GM12878 (cell line): ENCODE results near the gene RPS10. TPM values are rescaled to one million over a fixed set of nuclear protein-coding genes. Genes with fewer than 3 reads are reported as not detected.

Source experiments
- ATAC-seq: fragments of 200-7000 bp; cut with Tn5 transposase; 3 replicates; pipeline ENCODE4 v1.9.1; 2020; ENCODE audit warnings: mild to moderate bottlenecking, moderate library complexity
- BruUV-seq: library from RNA; stranded (reverse); fragments of 400-500 nt; replicated peaks from 2 replicates; lab custom pipeline; 2021; lab: Mats Ljungman, UMichigan
- CTCF ChIA-PET: fragments of 300-600 bp; sonication (Branson Sonifier 250); formaldehyde crosslinking; extraction: SDS; loops from one replicate; lab custom pipeline; 2021; ENCODE audit warnings: inconsistent platforms; lab: Yijun Ruan, JAX
- POLR2A ChIA-PET: fragments of 350-600 bp; formaldehyde crosslinking; extraction: SDS; loops from one replicate; lab custom pipeline; 2021; ENCODE audit warnings: inconsistent platforms; lab: Charles Lee
- RAD21 ChIA-PET: fragments of 300-600 bp; sonication (Branson Sonifier 250); formaldehyde crosslinking; loops from one replicate; lab custom pipeline; 2023; ENCODE audit warnings: antibody characterized with exemption; ENCODE audit not compliant: unreplicated experiment; lab: Charles Lee
- SMC1A ChIA-PET: fragments of 300-600 bp; sonication (Branson Sonifier 250); formaldehyde crosslinking; loops from one replicate; lab custom pipeline; 2023; ENCODE audit not compliant: unreplicated experiment, uncharacterized antibody; lab: Charles Lee
- DNase-seq: peaks from one replicate; pipeline ENCODE4 v3.0.0-alpha.2; 2011; ENCODE audit warnings: low read depth, low spot score
- FAIRE-seq: peaks from 3 replicates; lab custom pipeline; 2011; peaks lifted over from hg19 to GRCh38; lab: Jason Lieb, UNC
- H2AFZ ChIP-seq: 2 replicates; pipeline ENCODE4 v1.6.0; 2011; ENCODE audit warnings: low read depth, low read length, control low read depth; ENCODE audit not compliant: control insufficient read depth
- H3K27ac ChIP-seq: 2 replicates; pipeline ENCODE4 v1.5.1; 2011; ENCODE audit warnings: control low read depth; ENCODE audit not compliant: control insufficient read depth, insufficient read depth
- H3K27me3 ChIP-seq, 2 experiments: replicated peaks in 1 of 2; 2 replicates each; pipeline versions ENCODE4 v1.6.0 to v1.6.1; 2011; ENCODE audit warnings: low read length in 1 of 2; ENCODE audit not compliant: control insufficient read depth in 2 of 2, insufficient read depth in 2 of 2
- H3K36me3 ChIP-seq, 2 experiments: 2 replicates each; pipeline ENCODE4 v1.5.1; 2011; ENCODE audit warnings: low read length in 1 of 2; ENCODE audit not compliant: control insufficient read depth in 2 of 2, insufficient read depth in 2 of 2
- H3K4me1 ChIP-seq: 2 replicates; pipeline ENCODE4 v1.6.1; 2011; ENCODE audit warnings: mild to moderate bottlenecking, low read length, moderate library complexity, mixed read lengths; ENCODE audit not compliant: control insufficient read depth, insufficient read depth
- H3K4me2 ChIP-seq: 2 replicates; pipeline ENCODE4 v1.6.0; 2011; ENCODE audit warnings: control low read depth; ENCODE audit not compliant: control insufficient read depth, insufficient read depth
- H3K4me3 ChIP-seq: fragments of 200-600 bp; sonication (generic); 2 replicates; pipeline ENCODE4 v1.5.1; 2016
- H3K79me2 ChIP-seq: 2 replicates; pipeline ENCODE4 v1.6.0; 2011; ENCODE audit warnings: low read length; ENCODE audit not compliant: control insufficient read depth, insufficient read depth
- H3K9ac ChIP-seq: 2 replicates; pipeline ENCODE4 v1.8.0; 2011; ENCODE audit warnings: low read length, control low read depth, mixed read lengths; ENCODE audit not compliant: control insufficient read depth, insufficient read depth
- H3K9me3 ChIP-seq: replicated peaks from 3 replicates; pipeline ENCODE4 v1.5.1; 2011; ENCODE audit warnings: mild to moderate bottlenecking, low read length; ENCODE audit not compliant: control insufficient read depth, insufficient read depth
- H4K20me1 ChIP-seq: 2 replicates; pipeline ENCODE4 v1.6.0; 2011; ENCODE audit not compliant: control insufficient read depth, insufficient read depth
- BCL11A ChIP-seq: IDR thresholded peaks from 2 replicates; pipeline ENCODE4 v1.6.1; 2011; ENCODE audit warnings: low read depth, low read length
- CBFB ChIP-seq: IDR thresholded peaks from 2 replicates; pipeline ENCODE4 v1.6.1; 2016; ENCODE audit warnings: antibody characterized with exemption, low read depth
- CEBPB ChIP-seq, 2 experiments: fragments of 150-350 bp in 1 of 2; IDR thresholded peaks; 2 replicates each; pipeline ENCODE4 v1.6.1; 2012 to 2014; ENCODE audit warnings: low read depth in 2 of 2, low read length in 2 of 2, borderline replicate concordance in 1 of 2, inconsistent platforms in 1 of 2
- HDAC6 ChIP-seq: fragments of 200-600 bp; sonication (generic); IDR thresholded peaks from one replicate; pipeline ENCODE4 v1.8.0; 2017; ENCODE audit warnings: antibody characterized with exemption; ENCODE audit not compliant: unreplicated experiment
- HDGF ChIP-seq: fragments of 450-650 bp; IDR thresholded peaks from 2 replicates; pipeline ENCODE4 v1.6.1; 2016; ENCODE audit warnings: antibody characterized with exemption
- NBN ChIP-seq: fragments of 450-650 bp; IDR thresholded peaks from 2 replicates; pipeline ENCODE4 v1.6.1; 2016
- NFIC ChIP-seq: IDR thresholded peaks from 2 replicates; pipeline ENCODE4 v1.6.1; 2012; ENCODE audit warnings: low read depth, mild to moderate bottlenecking, inconsistent platforms, low read length, moderate library complexity
- NR2C1 ChIP-seq: fragments of 450-650 bp; IDR thresholded peaks from 2 replicates; pipeline ENCODE4 v1.6.1; 2017; ENCODE audit warnings: antibody characterized with exemption, mild to moderate bottlenecking, moderate library complexity
- PML ChIP-seq: IDR thresholded peaks from 2 replicates; pipeline ENCODE4 v1.6.1; 2012; ENCODE audit warnings: low read length, inconsistent platforms
- RBBP5 ChIP-seq: fragments of 200-600 bp; sonication (generic); conservative IDR thresholded peaks from 2 replicates; pipeline ENCODE4 v1.6.1; 2016
- SMARCA5 ChIP-seq: fragments of 450-650 bp; IDR thresholded peaks from 2 replicates; pipeline ENCODE4 v1.6.1; 2017; ENCODE audit warnings: mild to moderate bottlenecking
- TCF3 ChIP-seq: IDR thresholded peaks from 2 replicates; pipeline ENCODE4 v1.6.1; 2012; ENCODE audit warnings: low read depth, mild to moderate bottlenecking, low read length, borderline replicate concordance; ENCODE audit not compliant: insufficient read depth
- WGBS: methylation state at CpG from one replicate; pipeline ENCODE4 v1.1.6; 2016; ENCODE audit warnings: low lambda C conversion rate; ENCODE audit not compliant: insufficient replicate concordance, insufficient coverage; ENCODE audit errors: missing lambda C conversion rate; 5-methylcytosine and 5-hydroxymethylcytosine counted together
- in situ Hi-C: fragments of 300-500 bp; cut with MboI; formaldehyde crosslinking; loops from 9 replicates; pipeline ENCODE4 v1.14.3; 2018; ENCODE audit warnings: mixed read lengths
- intact Hi-C: fragments of 100-400 bp; cut with micrococcal nuclease; formaldehyde crosslinking; loops from one replicate; pipeline ENCODE4 v1.14.2; 2022; ENCODE audit not compliant: unreplicated experiment
- polyA plus RNA-seq, 11 experiments: library from polyadenylated mRNA; depleted of rRNA in 4 of 11; unstranded in 6 of 11; stranded (reverse) in 5 of 11; fragments of >200 nt; fragmentation: Nextera tagmentation in 4 of 11; fragmentation: Illumina TruSeq in 1 of 11; extraction: Ambion mirVana in 4 of 11; extraction: Trizol in 1 of 11; gene quantifications; 1 replicate in 1 of 11; 2 replicates in 10 of 11; pipeline versions ENCODE4 v1.2.1 to v1.2.3, GENCODE V29; 2011 to 2016; ENCODE audit warnings: inconsistent platforms in 2 of 11, missing spikeins in 2 of 11, low read depth in 1 of 11
- total RNA-seq, 4 experiments: library from RNA; depleted of rRNA in 3 of 4; stranded (reverse); fragments of >200 nt in 3 of 4; fragmentation: Illumina TruSeq in 1 of 4; extraction: Trizol in 1 of 4; gene quantifications; 2 replicates each; pipeline versions ENCODE4 v1.2.1 to v1.2.3, GENCODE V29; 2013 to 2021
- TF ChIP-seq, protein P1 (sequence below): IDR thresholded peaks from 2 replicates; pipeline ENCODE4 v1.6.1; 2011; ENCODE audit warnings: mild to moderate bottlenecking, low read depth, low read length, moderate library complexity; ENCODE audit not compliant: insufficient replicate concordance
- TF ChIP-seq, protein P2 (sequence below): IDR thresholded peaks from 2 replicates; pipeline ENCODE4 v1.6.1; 2012; ENCODE audit warnings: low read depth, low read length, improper control_type of control experiment

RPS10 gene
- total and polyA plus RNA-seq, 10 of the 15 experiments (the other 5 are each of a cell fraction or from before 2014, with no cell fraction given): 1,546 to 3,970 (median 2,813) TPM

DNA sequence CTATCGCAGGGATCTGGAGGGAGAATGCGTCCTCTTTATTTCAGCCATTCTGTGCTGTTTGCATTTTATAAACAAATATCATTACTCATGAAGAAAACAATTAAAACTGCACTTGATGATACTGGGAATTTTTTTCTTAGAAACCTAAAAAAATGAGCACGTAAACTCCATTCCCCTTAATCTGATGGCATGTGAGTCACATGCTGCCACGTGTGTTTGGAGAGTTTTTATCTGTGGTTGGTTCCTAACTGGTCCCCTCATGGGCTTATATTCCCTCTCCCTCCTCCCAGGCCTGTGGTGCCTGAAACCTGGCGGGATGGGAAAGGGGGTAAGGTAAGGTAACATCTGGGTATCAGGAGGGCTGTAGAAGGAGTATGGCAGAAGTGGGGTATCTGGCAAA is 46.6 kb upstream of the RPS10 start:
- ChIA-PET CTCF (interaction anchor here (1.9 kb wide), 1 partner anchor 12 kb away, joined by 6 read pairs; no protein-coding TSS in a partner anchor), POLR2A (interaction anchor here (0.5 kb wide), 1 partner anchor 11 kb away, joined by 3 read pairs; no protein-coding TSS in a partner anchor), SMC1A (interaction anchor here (0.6 to 1.1 kb wide), 2 partner anchors 17 to 695 kb away, joined by 3 read pairs; no protein-coding TSS in a partner anchor), RAD21 (interaction anchor here (1.4 to 2.5 kb wide), 2 partner anchors 12 to 15 kb away, joined by 6 to 8 read pairs; no protein-coding TSS in a partner anchor)
- DNase-seq (no peak), ATAC-seq (no peak), FAIRE-seq (no peak)
- no peaks in the 10 kb centered on the region for H3K36me3 ChIP-seq
- no peaks in the 10 kb centered on the region for H4K20me1 ChIP-seq
- no peak overlapping the region for H3K9ac ChIP-seq
- H3K4me1 ChIP-seq: peaks cover 13% of the 10 kb centered on the region
- intact Hi-C loops (no loop called here), in situ Hi-C loops (no loop called here)
- H2AFZ ChIP-seq: no peak overlapping the region
- H3K4me3 ChIP-seq: no peak overlapping the region
- no peak overlapping the region for H3K27ac ChIP-seq
- H3K9me3 ChIP-seq: no peaks in the 10 kb centered on the region
- no peak for TF ChIP-seq NR2C1
- TF ChIP-seq CEBPB (IDR thresholded peaks at IDR 0.05; ENCODE audit: borderline replicate concordance in 1 of 2, low read depth in 2 of 2, low read length in 2 of 2): no peak
- H3K79me2 ChIP-seq: no peaks in the 10 kb centered on the region
- H3K4me2 ChIP-seq: no peak overlapping the region
- BruUV-seq: no TSS peak
- no peaks in the 10 kb centered on the region for H3K27me3 ChIP-seq
- WGBS: 65% methylated on average over 5 of the region's 5 CpGs

DNA sequence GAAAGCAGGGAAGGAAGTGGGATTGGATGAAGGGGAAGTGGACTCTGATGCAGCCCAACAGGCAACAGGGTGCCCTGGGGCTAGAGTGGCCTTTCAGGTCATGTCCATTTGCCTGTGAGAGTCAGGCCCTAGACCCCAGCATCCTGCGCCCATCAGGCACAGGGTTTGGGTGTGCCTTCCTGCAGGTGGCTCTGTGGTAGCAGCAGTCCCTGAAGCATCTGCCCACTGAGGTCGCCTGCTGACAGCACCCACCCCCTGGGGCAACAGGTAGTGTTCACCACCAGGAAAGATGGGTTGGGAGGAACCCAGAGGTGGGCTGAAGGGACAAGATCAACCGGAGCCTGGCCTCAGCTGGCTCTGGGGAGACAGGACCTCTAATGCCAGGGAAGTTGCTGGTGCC is 43.6 kb upstream of the RPS10 start:
- peaks cover 13% of the 10 kb centered on the region for H3K4me1 ChIP-seq
- no peaks in the 10 kb centered on the region for H3K9me3 ChIP-seq
- ChIA-PET RAD21 (interaction anchor here (1.7 kb wide), 1 partner anchor 139 kb away, joined by 4 read pairs; no protein-coding TSS in a partner anchor), POLR2A (no interaction called here), SMC1A (interaction anchor here (1.4 to 2.2 kb wide), 2 partner anchors 8 to 139 kb away, joined by 5 to 12 read pairs; no protein-coding TSS in a partner anchor), CTCF (interaction anchor here (0.8 to 2.9 kb wide), 3 partner anchors 10 to 167 kb away, joined by 4 to 14 read pairs (median 7); no protein-coding TSS in a partner anchor)
- H3K4me2 ChIP-seq: no peak overlapping the region
- no peak overlapping the region for H3K27ac ChIP-seq
- ATAC-seq (no peak), FAIRE-seq (no peak), DNase-seq (no peak)
- 38% methylated on average over 3 of the region's 3 CpGs for WGBS
- H4K20me1 ChIP-seq: no peaks in the 10 kb centered on the region
- H3K4me3 ChIP-seq: no peak overlapping the region
- in situ Hi-C loops: no loop called here
- H2AFZ ChIP-seq: no peak overlapping the region
- H3K9ac ChIP-seq: no peak overlapping the region
- TF ChIP-seq PML: no peak
- TF ChIP-seq SMARCA5: no peak
- no peak for TF ChIP-seq BCL11A
- TF ChIP-seq TCF3: no peak
- TF ChIP-seq NFIC: no peak
- TF ChIP-seq, protein P1, sequence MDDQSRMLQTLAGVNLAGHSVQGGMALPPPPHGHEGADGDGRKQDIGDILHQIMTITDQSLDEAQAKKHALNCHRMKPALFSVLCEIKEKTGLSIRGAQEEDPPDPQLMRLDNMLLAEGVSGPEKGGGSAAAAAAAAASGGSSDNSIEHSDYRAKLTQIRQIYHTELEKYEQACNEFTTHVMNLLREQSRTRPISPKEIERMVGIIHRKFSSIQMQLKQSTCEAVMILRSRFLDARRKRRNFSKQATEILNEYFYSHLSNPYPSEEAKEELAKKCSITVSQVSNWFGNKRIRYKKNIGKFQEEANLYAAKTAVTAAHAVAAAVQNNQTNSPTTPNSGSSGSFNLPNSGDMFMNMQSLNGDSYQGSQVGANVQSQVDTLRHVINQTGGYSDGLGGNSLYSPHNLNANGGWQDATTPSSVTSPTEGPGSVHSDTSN: no peak
- no peak for TF ChIP-seq NBN
- no peak for TF ChIP-seq CBFB
- TF ChIP-seq, protein P2, sequence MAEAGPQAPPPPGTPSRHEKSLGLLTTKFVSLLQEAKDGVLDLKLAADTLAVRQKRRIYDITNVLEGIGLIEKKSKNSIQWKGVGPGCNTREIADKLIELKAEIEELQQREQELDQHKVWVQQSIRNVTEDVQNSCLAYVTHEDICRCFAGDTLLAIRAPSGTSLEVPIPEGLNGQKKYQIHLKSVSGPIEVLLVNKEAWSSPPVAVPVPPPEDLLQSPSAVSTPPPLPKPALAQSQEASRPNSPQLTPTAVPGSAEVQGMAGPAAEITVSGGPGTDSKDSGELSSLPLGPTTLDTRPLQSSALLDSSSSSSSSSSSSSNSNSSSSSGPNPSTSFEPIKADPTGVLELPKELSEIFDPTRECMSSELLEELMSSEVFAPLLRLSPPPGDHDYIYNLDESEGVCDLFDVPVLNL: no peak
- no peak for TF ChIP-seq RBBP5
- TF ChIP-seq HDAC6: no peak
- no peak for TF ChIP-seq HDGF
- intact Hi-C loops: no loop called here
- BruUV-seq: no TSS peak
- no peaks in the 10 kb centered on the region for H3K36me3 ChIP-seq
- H3K79me2 ChIP-seq: no peaks in the 10 kb centered on the region
- H3K27me3 ChIP-seq: peaks cover 0 to 3% of the 10 kb centered on the region in 2 experiments; a peak in 2 of 4 replicates
